Measurements from ENCODE around the gene SET.
"Not testable (repeated sequence)": the region's sequence is repeated elsewhere in the genome, so short reads cannot be mapped to it uniquely, and the experiment has no call there.

Gene SET

GRCh38 chr9:128687453-128687852, 1.6 kb upstream of the SET start:
- no peak for DNase-seq (ENCODE audit: low spot score)

GRCh38 chr9:128689293-128689774, 312 bp downstream of the SET start:
- no peak for DNase-seq (ENCODE audit: low spot score)

GRCh38 chr9:128689820-128690683, 1.0 kb downstream of the SET start:
- peak; percentile 68 for DNase-seq (ENCODE audit: low spot score)

- DNase-seq (ENCODE audit: low spot score) = no peak
Measured at GRCh38 chr9:128690684-128691034, 1.6 kb downstream of the SET start.

GRCh38 chr9:128693738-128694137, 4.7 kb downstream of the SET start:
- DNase-seq (ENCODE audit: low spot score) = not testable (repeated sequence)

GRCh38 chr9:128694344-128694743, 5.3 kb downstream of the SET start:
- DNase-seq (ENCODE audit: low spot score) = no peak

GRCh38 chr9:128696923-128697707, 8.1 kb downstream of the SET start:
- no peak for DNase-seq (ENCODE audit: low spot score)

GRCh38 chr9:128699096-128699795, 10.2 kb downstream of the SET start:
- DNase-seq (ENCODE audit: low spot score) = not testable (repeated sequence)

GRCh38 chr9:128701227-128701854, 12.3 kb downstream of the SET start:
- no peak for DNase-seq (ENCODE audit: low spot score)

- DNase-seq (ENCODE audit: low spot score) = peak; percentile 95
Measured at GRCh38 chr9:128702445-128702948, 13.5 kb downstream of the SET start, which contains the start of gene PKN3. Gene PKN3 (plus strand): TSS chr9:128702503. CDS start chr9:128702916, 413 bp downstream.

GRCh38 chr9:128702949-128703615, 14.1 kb downstream of the SET start:
- peak; percentile 21 for DNase-seq (ENCODE audit: low spot score)

- DNase-seq (ENCODE audit: low spot score) = no peak
Measured at GRCh38 chr9:128703616-128704355, 14.8 kb downstream of the SET start.

- DNase-seq (ENCODE audit: low spot score) = no peak
Measured at GRCh38 chr9:128704356-128704670, 15.3 kb downstream of the SET start.

- DNase-seq (ENCODE audit: low spot score) = no peak
Measured at GRCh38 chr9:128705051-128705965, 16.3 kb downstream of the SET start.

- no peak for DNase-seq (ENCODE audit: low spot score)
Measured at GRCh38 chr9:128706045-128706444, 17.0 kb downstream of the SET start.

GRCh38 chr9:128706671-128707381, 17.8 kb downstream of the SET start:
- no peak for DNase-seq (ENCODE audit: low spot score)

GRCh38 chr9:128707446-128707845, 18.4 kb downstream of the SET start:
- DNase-seq (ENCODE audit: low spot score) = no peak

Data from AG08395 (cell line).